PC-3 (cell line): ENCODE measurements around the gene ADK.

Experiments
- EZH2 ChIP-seq: fragments of 300-600 bp; sonication (generic); IDR thresholded peaks from one replicate; pipeline ENCODE4 v1.6.1; 2017; ENCODE audit warnings: antibody characterized with exemption, mild to moderate bottlenecking, low read length; ENCODE audit not compliant: unreplicated experiment
- TF ChIP-seq, protein P1 (sequence below): fragments of 300-600 bp; sonication (generic); conservative IDR thresholded peaks from 2 replicates; pipeline ENCODE4 v1.5.1; 2017; ENCODE audit warnings: antibody characterized with exemption, low read depth, mild to moderate bottlenecking, low read length

DNA sequence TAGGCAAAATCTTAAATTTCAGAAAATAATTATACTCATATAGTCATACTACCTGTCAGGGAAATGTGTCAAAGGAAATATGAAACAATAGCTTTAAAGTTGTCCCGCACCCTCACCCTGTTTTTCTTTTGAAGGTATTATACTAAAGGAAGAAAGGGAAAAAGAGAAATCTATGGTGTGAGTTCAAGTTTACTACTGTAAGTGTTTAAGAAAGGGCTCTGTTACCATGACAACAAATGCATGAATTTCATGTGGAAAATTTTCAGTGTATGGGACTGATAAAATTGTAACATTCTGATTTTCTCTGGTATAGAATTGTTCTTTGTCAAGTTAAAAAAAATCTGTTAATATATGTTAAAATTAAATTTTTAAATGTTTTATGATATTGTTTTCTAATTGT is 229.8 kb downstream of the ADK start:
- TF ChIP-seq, protein P1, sequence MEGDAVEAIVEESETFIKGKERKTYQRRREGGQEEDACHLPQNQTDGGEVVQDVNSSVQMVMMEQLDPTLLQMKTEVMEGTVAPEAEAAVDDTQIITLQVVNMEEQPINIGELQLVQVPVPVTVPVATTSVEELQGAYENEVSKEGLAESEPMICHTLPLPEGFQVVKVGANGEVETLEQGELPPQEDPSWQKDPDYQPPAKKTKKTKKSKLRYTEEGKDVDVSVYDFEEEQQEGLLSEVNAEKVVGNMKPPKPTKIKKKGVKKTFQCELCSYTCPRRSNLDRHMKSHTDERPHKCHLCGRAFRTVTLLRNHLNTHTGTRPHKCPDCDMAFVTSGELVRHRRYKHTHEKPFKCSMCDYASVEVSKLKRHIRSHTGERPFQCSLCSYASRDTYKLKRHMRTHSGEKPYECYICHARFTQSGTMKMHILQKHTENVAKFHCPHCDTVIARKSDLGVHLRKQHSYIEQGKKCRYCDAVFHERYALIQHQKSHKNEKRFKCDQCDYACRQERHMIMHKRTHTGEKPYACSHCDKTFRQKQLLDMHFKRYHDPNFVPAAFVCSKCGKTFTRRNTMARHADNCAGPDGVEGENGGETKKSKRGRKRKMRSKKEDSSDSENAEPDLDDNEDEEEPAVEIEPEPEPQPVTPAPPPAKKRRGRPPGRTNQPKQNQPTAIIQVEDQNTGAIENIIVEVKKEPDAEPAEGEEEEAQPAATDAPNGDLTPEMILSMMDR = no peak
- no peak for TF ChIP-seq EZH2
